Mucosa of descending colon (tissue), 3 donors: ENCODE data around the gene GPR17. TPM values are rescaled to one million over a fixed set of nuclear protein-coding genes. Genes with fewer than 3 reads are reported as not detected.

Experiments
- ATAC-seq: fragments of 200-7000 bp; cut with Tn5 transposase; one replicate; pipeline ENCODE4 v1.9.1; 2020; ENCODE audit warnings: mild to moderate bottlenecking, moderate library complexity
- DNase-seq, 3 donors: peaks; one replicate each; pipeline ENCODE4 v3.0.0-alpha.2; 2020
- H3K36me3 ChIP-seq: fragments of 200-600 bp; one replicate; pipeline ENCODE4 v1.8.0; 2021; ENCODE audit warnings: low read depth, mild to moderate bottlenecking
- H3K4me1 ChIP-seq: fragments of 200-600 bp; one replicate; pipeline ENCODE4 v1.8.0; 2021; ENCODE audit warnings: low read depth, mild to moderate bottlenecking
- H3K4me3 ChIP-seq: fragments of 200-600 bp; one replicate; pipeline ENCODE4 v1.8.0; 2021; ENCODE audit warnings: mild to moderate bottlenecking
- H3K9me3 ChIP-seq: fragments of 200-600 bp; one replicate; pipeline ENCODE4 v1.8.0; 2021; ENCODE audit warnings: mild to moderate bottlenecking
- CTCF ChIP-seq: fragments of 200-600 bp; IDR thresholded peaks from one replicate; pipeline ENCODE4 v1.8.0; 2022; ENCODE audit warnings: antibody characterized with exemption, mild to moderate bottlenecking
- intact Hi-C, 2 donors: fragments of 100-400 bp; cut with DNase I in 1 of 2; cut with micrococcal nuclease in 1 of 2; formaldehyde crosslinking; loops; one replicate each; pipeline versions ENCODE4 v1.11.0 to v1.11.1; 2022; cut with DNase I, micrococcal nuclease
- total RNA-seq, 3 donors: library from RNA; stranded (reverse); fragmentation: NEBNext Ultra II Directional in 2 of 3; extraction: Animal tissue kit (Norgen Biotek cat#: 25700) in 2 of 3; gene quantifications; one replicate each; pipeline versions ENCODE4 v1.2.1 to v1.2.4, GENCODE V29; 2021 to 2023
- donor health status: DM: no; HTN: no; CAD: no; lungs with moderate emphysema.
- donor health status: DM: no; HTN: no; CAD: no.
- donor health status: DM: no; HTN: yes; CAD: no.

GPR17 gene
- total RNA-seq, 3 donors from 2014 or later, result 0.51 TPM; not detected in 2

GRCh38 chr2:127632592-127633489 is 13.1 kb upstream of the GPR17 start:
- peaks cover 7% of the 10 kb centered on the region for H3K4me1 ChIP-seq
- intact Hi-C loops, result no loop called here
- no peak for TF ChIP-seq CTCF
- no peaks in the 10 kb centered on the region for H3K36me3 ChIP-seq
- ATAC-seq, result peak; percentile 3
- H3K9me3 ChIP-seq, result no peaks in the 10 kb centered on the region
- no peak overlapping the region for H3K4me3 ChIP-seq
- DNase-seq, result peak in 1 of 3 donors; percentile 61

- H3K4me1 ChIP-seq, result peaks cover 7% of the 10 kb centered on the region
- no peak for TF ChIP-seq CTCF
- ATAC-seq, result no peak
- DNase-seq, result peak in 1 of 3 donors; percentile 43
- intact Hi-C loops, result no loop called here
- H3K4me3 ChIP-seq, result no peak overlapping the region
- no peaks in the 10 kb centered on the region for H3K36me3 ChIP-seq
- H3K9me3 ChIP-seq, result no peaks in the 10 kb centered on the region
Observed at GRCh38 chr2:127633556-127634065, 12.3 kb upstream of the GPR17 start.

GRCh38 chr2:127634066-127634617 is 11.8 kb upstream of the GPR17 start:
- no peak overlapping the region for H3K4me3 ChIP-seq
- intact Hi-C loops, result no loop called here
- peaks cover 7% of the 10 kb centered on the region for H3K4me1 ChIP-seq
- H3K36me3 ChIP-seq, result no peaks in the 10 kb centered on the region
- TF ChIP-seq CTCF, result no peak
- H3K9me3 ChIP-seq, result no peaks in the 10 kb centered on the region
- peak in 1 of 3 donors; percentile 55 for DNase-seq
- ATAC-seq, result no peak

GRCh38 chr2:127634626-127635379 is 11.2 kb upstream of the GPR17 start:
- Histone ChIP-seq H3K4me3 (no peak overlapping the region), H3K4me1 (peaks cover 7% of the 10 kb centered on the region), H3K36me3 (no peaks in the 10 kb centered on the region), H3K9me3 (no peaks in the 10 kb centered on the region)
- intact Hi-C loops, result no loop called here
- DNase-seq, result peak in 1 of 3 donors; percentile 47
- no peak for TF ChIP-seq CTCF
- no peak for ATAC-seq

- DNase-seq (peak in 1 of 3 donors; percentile 52), ATAC-seq (no peak)
- Histone ChIP-seq H3K9me3 (no peaks in the 10 kb centered on the region), H3K4me3 (no peak overlapping the region), H3K4me1 (peaks cover 7% of the 10 kb centered on the region), H3K36me3 (no peaks in the 10 kb centered on the region)
- intact Hi-C loops, result no loop called here
- TF ChIP-seq CTCF, result no peak
Observed at GRCh38 chr2:127635380-127636237, 10.3 kb upstream of the GPR17 start.
